T-cell (primary cell): Measurements from ENCODE around the gene NPBWR2. TPM values are rescaled to one million over a fixed set of nuclear protein-coding genes. Genes with fewer than 3 reads are reported as not detected.
A peak's percentile ranks its signal among the peaks of the same experiment; 100 is the strongest.

Source experiments
- ATAC-seq, 4 experiments: fragments of 200-7000 bp in 3 of 4; fragments of 150-1000 bp in 1 of 4; cut with Tn5 transposase; replicated peaks in 1 of 4; 1 replicate in 3 of 4; 2 replicates in 1 of 4; pipeline ENCODE4 v1.10.0; 2021; ENCODE audit warnings: moderate library complexity in 3 of 4, mild to moderate bottlenecking in 2 of 4, moderate number of reproducible peaks in 1 of 4
- CTCF ChIA-PET, 2 donors: fragments of 300-600 bp; sonication (Branson Sonifier 250); formaldehyde crosslinking; loops; one replicate each; lab custom pipeline; 2022; ENCODE audit warnings: antibody characterized with exemption in 2 of 2; lab: Charles Lee
- POLR2A ChIA-PET, 2 donors: fragments of 300-600 bp; sonication (Branson Sonifier 250); formaldehyde crosslinking; loops; one replicate each; lab custom pipeline; 2022; ENCODE audit warnings: antibody characterized with exemption in 2 of 2; lab: Charles Lee
- DNase-seq, 35 experiments: peaks; one replicate each; pipeline versions ENCODE4 v3.0.0 to v3.0.0-alpha.2; 2013 to 2023
- H3K27ac ChIP-seq: one replicate; pipeline ENCODE4 v1.5.1; 2013; ENCODE audit warnings: low read length
- H3K27me3 ChIP-seq, 2 experiments: replicated peaks in 1 of 2; 1 replicate in 1 of 2; 2 replicates in 1 of 2; pipeline versions ENCODE4 v1.6.1 to v1.7.0; 2013; ENCODE audit warnings: low read length in 1 of 2, mixed read lengths in 1 of 2; ENCODE audit not compliant: control insufficient read depth in 2 of 2, insufficient read depth in 2 of 2; ENCODE audit errors: extremely low read depth in 1 of 2
- H3K36me3 ChIP-seq, 2 donors: 1 replicate in 1 of 2; 2 replicates in 1 of 2; pipeline versions ENCODE4 v1.6.1 to v1.7.0; 2013; ENCODE audit warnings: low read length in 1 of 2; ENCODE audit not compliant: control insufficient read depth in 2 of 2, insufficient read depth in 1 of 2; ENCODE audit errors: extremely low read depth in 1 of 2
- H3K4me1 ChIP-seq, 2 experiments: 1 replicate in 1 of 2; 2 replicates in 1 of 2; pipeline versions ENCODE4 v1.6.1 to v1.7.0; 2013; ENCODE audit warnings: low read length in 2 of 2, mixed read lengths in 1 of 2; ENCODE audit not compliant: insufficient read depth in 2 of 2, control insufficient read depth in 1 of 2; ENCODE audit errors: extremely low read depth in 1 of 2
- H3K4me3 ChIP-seq, 2 donors: 1 replicate in 1 of 2; 2 replicates in 1 of 2; pipeline versions ENCODE4 v1.5.1 to v1.7.0; 2013; ENCODE audit warnings: mild to moderate bottlenecking in 2 of 2, low read length in 1 of 2, moderate library complexity in 1 of 2; ENCODE audit not compliant: control insufficient read depth in 1 of 2; ENCODE audit errors: extremely low read depth in 1 of 2
- H3K9me3 ChIP-seq: 2 replicates; pipeline ENCODE4 v1.7.0; 2013
- H3K27ac Mint-ChIP-seq, 2 donors: one replicate each; pipeline ENCODE4 v1.8.0; 2020 to 2021; ENCODE audit warnings: mild to moderate bottlenecking in 2 of 2, mixed read lengths in 2 of 2
- H3K27me3 Mint-ChIP-seq, 2 donors: one replicate each; pipeline ENCODE4 v1.8.0; 2021 to 2022; ENCODE audit warnings: mixed read lengths in 2 of 2
- H3K36me3 Mint-ChIP-seq: one replicate; pipeline ENCODE4 v1.8.0; 2021; ENCODE audit warnings: mixed read lengths
- H3K4me1 Mint-ChIP-seq, 3 donors: one replicate each; pipeline ENCODE4 v1.8.0; 2020 to 2022; ENCODE audit warnings: mixed read lengths in 3 of 3, mild to moderate bottlenecking in 1 of 3
- H3K4me3 Mint-ChIP-seq, 3 donors: one replicate each; pipeline ENCODE4 v1.8.0; 2020 to 2022; ENCODE audit warnings: mild to moderate bottlenecking in 3 of 3, mixed read lengths in 3 of 3, moderate library complexity in 3 of 3
- H3K9me3 Mint-ChIP-seq, 3 donors: one replicate each; pipeline ENCODE4 v1.8.0; 2020 to 2022; ENCODE audit warnings: mixed read lengths in 3 of 3
- WGBS: methylation state at CpG from one replicate; pipeline ENCODE4 v1.1.5; 2013; ENCODE audit warnings: missing lambda C conversion rate; ENCODE audit not compliant: insufficient coverage; 5-methylcytosine and 5-hydroxymethylcytosine counted together
- total RNA-seq, 35 experiments: library from RNA in 6 of 35; stranded (reverse) in 6 of 35; fragments of 120-200 nt in 1 of 35; gene quantifications; one replicate each; pipeline versions ENCODE4 v1.2.1 to v1.2.4 and lab custom pipeline; 2013 to 2026

Gene NPBWR2
- total RNA-seq, 5 donors from 2014 or later (not counting 1 experiment from before 2014, with no cell fraction given): not detected

- H3K4me3 Mint-ChIP-seq: no peak overlapping the region
- ATAC-seq (no peak), DNase-seq (peak in 1 of 35 experiments; percentile 20)
- H3K9me3 Mint-ChIP-seq: no peaks in the 10 kb centered on the region
- no peak overlapping the region for H3K27ac Mint-ChIP-seq
- H3K4me1 ChIP-seq: peaks cover 0 to 8% of the 10 kb centered on the region in 2 experiments
- H3K36me3 ChIP-seq: no peaks in the 10 kb centered on the region
- H3K9me3 ChIP-seq: no peaks in the 10 kb centered on the region
- no peaks in the 10 kb centered on the region for H3K36me3 Mint-ChIP-seq
- H3K27ac ChIP-seq: no peak overlapping the region
- peaks cover 6 to 10% (median 6%) of the 10 kb centered on the region in 3 donors for H3K4me1 Mint-ChIP-seq
- peaks cover 0 to 1% of the 10 kb centered on the region in 2 donors for H3K27me3 Mint-ChIP-seq
- peaks cover 0 to 13% of the 10 kb centered on the region in 2 experiments for H3K27me3 ChIP-seq
- CTCF ChIA-PET: no interaction called here
- WGBS: 54% methylated on average over 12 of the region's 19 CpGs
- POLR2A ChIA-PET: no interaction called here
- no peak overlapping the region for H3K4me3 ChIP-seq
Observed at GRCh38 chr20:64111841-64112641, 4.7 kb upstream of the NPBWR2 start.

GRCh38 chr20:64110411-64111068 is 3.2 kb upstream of the NPBWR2 start:
- WGBS: 91% methylated on average over 9 of the region's 10 CpGs
- no peaks in the 10 kb centered on the region for H3K9me3 ChIP-seq
- H3K27ac ChIP-seq: no peak overlapping the region
- Mint-ChIP-seq H3K9me3 (no peaks in the 10 kb centered on the region), H3K36me3 (no peaks in the 10 kb centered on the region), H3K27me3 (no peaks in the 10 kb centered on the region), H3K4me3 (no peak overlapping the region), H3K27ac (no peak overlapping the region), H3K4me1 (peaks cover 6 to 13% (median 12%) of the 10 kb centered on the region in 3 donors)
- H3K36me3 ChIP-seq: no peaks in the 10 kb centered on the region
- ATAC-seq (no peak), DNase-seq (peak in 1 of 35 experiments; percentile 22)
- H3K4me3 ChIP-seq: no peak overlapping the region
- POLR2A ChIA-PET: no interaction called here
- CTCF ChIA-PET: no interaction called here
- peaks cover 0 to 9% of the 10 kb centered on the region in 2 experiments for H3K4me1 ChIP-seq
- peaks cover 0 to 15% of the 10 kb centered on the region in 2 experiments for H3K27me3 ChIP-seq

DNA sequence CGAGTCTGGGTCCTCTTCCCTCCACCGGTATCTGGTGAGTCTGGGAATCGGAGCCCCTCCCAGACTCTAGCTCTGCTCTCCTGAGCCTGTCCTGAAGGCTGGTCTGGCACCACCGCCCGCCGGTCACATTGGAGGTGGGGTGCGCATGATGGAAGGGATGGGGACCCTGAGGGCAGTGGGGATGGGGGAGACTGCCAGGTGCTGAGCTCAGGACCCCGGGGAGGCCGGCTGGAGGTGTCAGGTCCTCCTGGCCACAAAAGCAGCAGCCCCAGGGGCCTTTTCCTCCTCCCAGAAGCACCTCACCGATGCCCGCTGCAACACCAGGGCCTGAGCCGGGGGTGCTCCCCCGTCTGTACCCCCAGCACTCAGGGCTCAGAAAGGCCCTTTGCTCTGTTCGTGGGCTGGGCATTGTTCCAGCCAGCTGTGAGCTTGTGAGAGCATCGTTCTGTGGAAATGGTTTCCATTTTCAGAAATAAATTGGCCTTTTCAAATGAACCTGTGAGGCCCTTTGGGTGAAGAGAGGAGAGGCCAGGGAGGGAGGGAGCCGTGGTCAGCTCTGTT is 2.5 kb upstream of the NPBWR2 start:
- H3K4me3 Mint-ChIP-seq: no peak overlapping the region
- H3K27me3 ChIP-seq: peaks cover 0 to 18% of the 10 kb centered on the region in 2 experiments
- H3K36me3 Mint-ChIP-seq: no peaks in the 10 kb centered on the region
- H3K27ac Mint-ChIP-seq: no peak overlapping the region
- H3K36me3 ChIP-seq: no peaks in the 10 kb centered on the region
- H3K4me1 ChIP-seq: peaks cover 0 to 9% of the 10 kb centered on the region in 2 experiments
- DNase-seq: peak in 1 of 35 experiments; percentile 13
- ChIA-PET CTCF (no interaction called here), POLR2A (no interaction called here)
- ATAC-seq: no peak
- no peaks in the 10 kb centered on the region for H3K27me3 Mint-ChIP-seq
- H3K9me3 ChIP-seq: no peaks in the 10 kb centered on the region
- no peak overlapping the region for H3K27ac ChIP-seq
- no peak overlapping the region for H3K4me3 ChIP-seq
- 70% methylated on average over 7 of the region's 16 CpGs for WGBS
- peaks cover 6 to 13% (median 12%) of the 10 kb centered on the region in 3 donors for H3K4me1 Mint-ChIP-seq
- H3K9me3 Mint-ChIP-seq: no peaks in the 10 kb centered on the region

- H3K4me3 Mint-ChIP-seq: no peak overlapping the region
- ChIA-PET POLR2A (no interaction called here), CTCF (interaction anchor here in 1 of 2 donors (0.5 kb wide), 1 partner anchor 484 kb away, joined by 3 read pairs; no protein-coding TSS in a partner anchor)
- no peak overlapping the region for H3K27ac Mint-ChIP-seq
- ATAC-seq: no peak
- no peaks in the 10 kb centered on the region for H3K27me3 Mint-ChIP-seq
- H3K9me3 Mint-ChIP-seq: no peaks in the 10 kb centered on the region
- peak in 2 of 35 experiments; percentile 0 to 15 for DNase-seq
- 75% methylated on average over 20 of the region's 26 CpGs for WGBS
- H3K4me1 Mint-ChIP-seq: peaks cover 6 to 13% (median 12%) of the 10 kb centered on the region in 3 donors
- Histone ChIP-seq H3K9me3 (no peaks in the 10 kb centered on the region), H3K36me3 (no peaks in the 10 kb centered on the region), H3K27me3 (peaks cover 0 to 25% of the 10 kb centered on the region in 2 experiments), H3K27ac (no peak overlapping the region), H3K4me1 (peaks cover 0 to 9% of the 10 kb centered on the region in 2 experiments), H3K4me3 (no peak overlapping the region)
- H3K36me3 Mint-ChIP-seq: no peaks in the 10 kb centered on the region
Observed at GRCh38 chr20:64108731-64109681, 1.6 kb upstream of the NPBWR2 start.

DNA sequence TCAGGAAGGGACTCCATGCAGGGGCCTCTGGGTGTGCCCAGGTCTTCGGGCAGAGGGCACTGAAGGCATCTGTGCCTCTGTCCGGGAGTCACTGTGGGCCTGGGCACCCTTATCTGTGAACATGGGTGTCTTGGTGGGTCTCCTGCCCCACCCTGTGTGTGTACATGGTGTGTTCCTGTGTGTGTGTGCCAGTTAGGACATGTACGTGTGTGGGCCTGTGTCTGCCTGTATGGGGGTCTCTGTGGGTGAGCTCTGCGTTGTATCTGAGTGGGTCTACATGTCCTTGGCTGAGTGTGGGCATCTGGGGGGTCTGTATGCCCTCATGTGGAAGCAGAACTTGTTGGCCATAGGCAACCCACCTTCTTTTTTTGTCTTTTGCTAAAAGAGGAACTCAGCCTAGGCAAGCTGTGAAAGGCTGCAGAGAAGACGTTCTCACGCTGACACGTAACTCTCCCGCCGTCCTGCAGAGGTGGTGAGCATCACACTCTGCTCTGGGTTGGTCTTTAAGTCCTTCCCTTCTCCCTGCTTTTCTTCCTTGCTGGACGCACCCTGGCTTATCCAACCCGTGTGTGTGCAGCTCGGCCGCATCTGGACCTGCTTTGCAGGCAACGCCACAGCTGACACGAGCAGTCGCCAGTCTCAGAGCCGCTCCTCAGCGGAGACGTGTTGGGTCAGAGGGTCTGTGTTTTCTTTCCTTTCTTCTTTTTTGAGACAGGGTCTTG is 532 bp upstream of the NPBWR2 start:
- ATAC-seq (peak in 1 of 4 experiments; percentile 8), DNase-seq (peak in 2 of 35 experiments; percentile 0 to 8)
- Histone ChIP-seq H3K4me3 (no peak overlapping the region), H3K4me1 (peaks cover 0 to 11% of the 10 kb centered on the region in 2 experiments), H3K9me3 (no peaks in the 10 kb centered on the region), H3K36me3 (no peaks in the 10 kb centered on the region), H3K27me3 (peaks cover 0 to 36% of the 10 kb centered on the region in 2 experiments), H3K27ac (no peak overlapping the region)
- WGBS: 72% methylated on average over 12 of the region's 19 CpGs
- Mint-ChIP-seq H3K27me3 (peaks cover under 1 to 9% of the 10 kb centered on the region in 2 donors), H3K4me1 (peaks cover 6 to 13% (median 13%) of the 10 kb centered on the region in 3 donors), H3K4me3 (no peak overlapping the region), H3K9me3 (no peaks in the 10 kb centered on the region), H3K36me3 (no peaks in the 10 kb centered on the region), H3K27ac (no peak overlapping the region)
- ChIA-PET CTCF (no interaction called here), POLR2A (no interaction called here)
